CD4-positive, alpha-beta T cell treated with Interleukin-17A for 4 hours (primary cell): ENCODE measurements around the gene TBC1D12.

ENCODE experiments used
- DNase-seq: peaks from one replicate; pipeline ENCODE4 v3.0.0-alpha.2; 2020; ENCODE audit warnings: mixed read lengths

Gene TBC1D12

DNA sequence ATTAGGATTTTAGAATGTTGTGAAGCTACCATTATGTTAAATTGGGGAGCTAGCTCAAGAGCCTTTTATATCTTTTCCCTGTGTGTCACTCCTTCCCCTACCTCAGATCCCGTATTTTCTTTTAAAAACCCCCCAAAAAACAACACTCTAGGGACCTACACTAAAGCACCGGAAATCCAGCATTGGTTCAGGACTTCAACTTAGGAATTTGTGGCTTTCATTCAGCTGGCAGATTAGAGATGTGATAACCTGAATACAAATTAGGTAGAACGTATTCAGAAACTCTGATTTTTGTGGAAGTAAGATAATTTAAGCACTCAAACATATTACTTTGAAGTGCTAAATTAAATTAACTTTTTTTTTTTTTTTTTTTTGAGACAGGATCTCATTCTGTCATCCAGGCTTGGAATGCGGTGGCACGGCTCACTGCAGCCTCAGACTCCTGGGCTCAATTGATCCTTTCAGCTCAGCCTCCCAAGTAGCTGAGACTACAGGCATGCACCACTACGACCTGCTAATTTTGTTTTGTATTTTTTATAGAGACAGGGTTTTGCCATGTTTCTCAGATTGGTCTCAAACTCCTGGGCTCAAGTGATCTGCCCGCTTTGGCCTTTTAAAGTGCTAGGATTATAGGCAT is 6.8 kb downstream of the TBC1D12 start:
- no peak for DNase-seq

GRCh38 chr10:94411304-94411703 is 9.0 kb downstream of the TBC1D12 start:
- DNase-seq = no peak

- DNase-seq = no peak
Measured at GRCh38 chr10:94412449-94412848, 10.1 kb downstream of the TBC1D12 start.

GRCh38 chr10:94413361-94413760 is 11.0 kb downstream of the TBC1D12 start:
- DNase-seq = no peak

GRCh38 chr10:94416896-94417295 is 14.6 kb downstream of the TBC1D12 start:
- DNase-seq = no peak

GRCh38 chr10:94417321-94417720 is 15.0 kb downstream of the TBC1D12 start:
- DNase-seq = no peak

DNA sequence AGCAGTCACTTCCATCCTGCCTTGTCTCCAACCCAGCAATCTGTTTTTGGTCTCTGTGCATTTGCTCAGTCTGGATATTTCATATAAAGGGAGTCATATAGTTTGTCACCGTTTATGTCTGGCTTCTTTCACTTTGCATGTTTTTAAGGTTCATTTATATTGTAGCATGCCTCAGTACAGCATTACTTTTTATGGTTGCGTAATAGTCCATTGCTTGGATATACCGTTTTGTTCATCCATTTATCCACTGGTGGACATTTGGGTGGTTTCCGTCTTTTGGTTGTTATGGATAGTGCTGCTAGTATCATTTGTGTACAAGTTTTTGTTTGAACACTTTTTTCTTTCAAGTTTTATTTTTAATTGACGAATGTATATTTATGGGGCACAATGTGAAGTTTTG is 18.2 kb downstream of the TBC1D12 start:
- no peak for DNase-seq

GRCh38 chr10:94420998-94421528 is 18.7 kb downstream of the TBC1D12 start:
- DNase-seq = no peak

DNA sequence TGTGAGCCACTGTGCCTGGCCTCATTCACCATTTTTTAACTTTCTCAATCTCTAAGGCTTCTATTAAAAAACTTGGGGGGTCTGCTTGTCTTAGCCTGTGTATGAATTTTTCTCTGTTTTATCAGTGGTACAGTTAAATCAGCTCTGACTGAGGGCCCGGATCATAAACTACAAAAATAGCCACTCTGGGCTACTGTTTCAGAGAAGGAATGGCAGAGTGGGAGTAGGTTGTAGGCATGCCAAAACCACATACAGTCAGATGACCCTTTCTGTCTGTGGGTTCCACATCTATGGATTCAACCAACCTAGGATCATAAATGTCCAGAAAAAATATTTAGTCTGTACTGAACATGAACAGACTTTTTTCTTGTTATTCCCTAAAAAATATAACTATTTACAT is 21.3 kb downstream of the TBC1D12 start:
- no peak for DNase-seq

DNA sequence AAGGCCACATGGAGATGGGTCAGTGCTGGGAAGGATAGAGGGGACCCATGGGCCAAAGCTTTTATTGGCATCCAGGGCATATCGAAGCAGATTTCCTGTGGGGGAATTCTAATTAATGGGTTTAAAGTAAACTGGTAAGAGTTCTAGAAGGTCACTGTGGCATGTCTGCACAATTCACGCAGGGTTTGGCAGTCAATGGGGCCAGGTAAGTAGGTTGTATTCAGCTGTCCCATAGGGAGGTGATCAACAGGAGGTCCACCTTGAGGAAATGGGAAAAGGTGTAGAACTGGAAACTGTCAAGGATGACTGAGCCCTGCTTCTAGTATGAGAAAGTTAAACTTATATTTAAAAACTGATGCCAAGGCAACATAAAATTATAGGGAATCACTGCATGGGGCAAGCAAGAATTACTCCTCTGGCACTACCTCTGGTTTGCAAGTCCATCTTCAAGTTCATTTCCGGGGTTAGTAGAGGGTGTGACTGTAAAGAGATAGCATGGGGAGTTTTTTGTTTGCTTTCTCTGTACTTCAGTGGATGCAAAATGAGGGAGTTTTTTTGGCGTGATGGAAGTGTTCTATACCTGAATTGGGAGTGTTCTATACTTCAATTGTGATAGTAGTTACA is 22.5 kb downstream of the TBC1D12 start:
- no peak for DNase-seq

DNA sequence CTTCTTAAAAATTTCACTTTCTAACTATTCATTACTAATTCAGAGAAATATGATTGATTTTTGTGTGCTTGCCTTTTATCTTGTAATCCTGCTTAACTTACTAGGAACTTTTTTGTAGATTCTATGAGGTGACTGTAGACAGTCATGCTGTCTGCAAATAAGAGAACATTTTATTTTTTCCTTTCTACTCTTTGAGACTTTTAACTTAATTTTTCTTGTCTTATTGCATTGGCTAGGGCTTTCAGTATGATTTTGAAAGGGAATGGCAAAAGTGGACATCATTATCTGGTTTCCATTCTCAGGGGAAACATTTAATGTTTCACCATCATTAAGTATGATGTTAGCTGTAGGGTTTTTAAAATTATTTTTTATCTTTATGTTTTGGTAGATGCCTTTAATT is 23.6 kb downstream of the TBC1D12 start:
- DNase-seq = no peak

GRCh38 chr10:94427166-94427565 is 24.8 kb downstream of the TBC1D12 start:
- DNase-seq = no peak

DNA sequence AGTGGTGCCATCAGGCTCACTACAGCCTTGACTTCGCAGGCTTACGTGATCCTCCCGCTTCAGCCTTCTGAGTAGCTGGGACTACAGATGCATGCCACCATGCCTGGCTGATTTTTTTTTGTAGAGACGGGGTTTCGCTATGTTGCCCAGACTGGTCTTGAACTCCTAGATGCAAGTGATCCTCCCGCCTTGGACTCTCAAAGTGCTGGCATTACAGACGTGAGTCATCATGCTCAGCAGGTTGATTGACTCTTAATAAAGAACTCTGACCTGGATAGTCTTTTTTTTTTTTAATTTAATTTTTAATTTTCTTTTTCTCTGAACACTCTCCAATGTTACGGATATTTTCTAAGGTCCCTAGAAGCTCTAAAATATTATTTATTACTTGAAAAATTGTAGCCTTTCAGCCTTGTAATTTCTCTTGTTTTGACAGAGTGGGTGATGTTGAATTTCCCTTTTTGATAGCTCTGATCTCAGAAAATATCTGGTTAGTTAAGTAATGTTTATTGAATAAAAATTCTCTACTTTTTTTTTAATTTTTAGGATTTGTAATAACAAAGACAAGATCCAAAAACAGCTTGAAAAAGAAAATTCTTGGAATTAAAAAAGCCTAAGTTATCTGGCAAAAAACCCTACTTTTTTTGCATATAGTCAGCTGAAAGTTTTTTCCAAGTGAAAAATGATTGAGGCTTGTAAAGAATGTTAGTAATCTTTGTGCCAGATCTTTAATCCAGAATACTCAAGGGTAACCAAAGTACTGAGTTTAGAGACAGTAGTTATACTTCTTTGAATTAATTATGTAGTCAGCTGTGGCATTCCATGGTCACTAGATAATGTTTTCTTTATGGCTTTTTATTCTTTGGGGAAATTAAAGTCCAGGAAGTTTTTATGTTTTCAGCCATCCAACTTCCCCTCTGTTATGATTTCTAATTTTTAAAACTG is 26.7 kb downstream of the TBC1D12 start:
- no peak for DNase-seq

- DNase-seq = no peak
Measured at GRCh38 chr10:94430701-94431100, 28.4 kb downstream of the TBC1D12 start.

DNA sequence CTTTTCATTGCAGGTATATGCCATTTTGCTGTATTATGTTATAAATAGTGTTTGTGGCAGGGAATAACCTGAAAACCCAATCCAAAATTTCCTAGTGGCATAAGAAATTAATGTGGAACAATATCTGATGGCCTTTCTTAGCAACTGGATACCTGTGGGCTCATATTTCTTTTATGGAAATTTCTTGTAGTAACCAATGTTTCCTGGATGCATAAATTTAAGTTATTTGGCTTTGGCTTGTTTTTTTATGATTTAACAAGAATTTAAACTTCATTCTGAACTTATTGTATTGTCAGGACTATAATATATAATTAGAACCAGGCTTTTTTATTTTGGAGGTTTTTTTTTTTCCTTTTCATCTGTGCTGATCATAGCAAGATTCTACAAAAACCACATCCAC is 30.1 kb downstream of the TBC1D12 start:
- no peak for DNase-seq

DNA sequence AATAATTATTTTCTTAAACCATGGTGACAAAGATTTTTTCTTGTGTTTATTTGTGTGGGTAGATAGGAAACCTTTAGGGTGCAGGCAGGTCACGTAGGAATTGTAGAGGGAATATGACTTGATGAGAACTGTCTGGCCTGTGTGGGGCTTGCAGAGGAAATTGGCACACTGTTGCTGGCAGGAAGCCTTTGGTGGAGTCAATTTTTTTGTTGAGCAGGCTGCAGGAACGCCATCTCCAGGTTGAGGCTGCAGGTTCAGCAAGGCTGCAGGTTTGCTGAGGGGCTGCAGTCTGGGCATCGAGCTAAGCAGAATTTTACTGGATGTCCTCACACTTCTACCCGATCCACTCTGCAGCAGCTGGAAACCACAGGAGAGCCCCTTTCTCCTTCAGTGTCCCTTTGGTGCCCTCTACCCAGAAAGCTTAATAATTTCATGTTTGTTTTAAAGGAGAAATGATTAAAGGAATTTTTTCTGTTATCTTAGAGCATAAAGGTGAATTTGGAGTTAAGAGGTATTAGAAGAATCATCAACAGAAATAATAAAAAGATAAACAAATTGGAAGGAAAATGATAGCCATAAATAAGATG is 37.0 kb downstream of the TBC1D12 start:
- no peak for DNase-seq

GRCh38 chr10:94440096-94440495 is 37.8 kb downstream of the TBC1D12 start:
- no peak for DNase-seq

DNA sequence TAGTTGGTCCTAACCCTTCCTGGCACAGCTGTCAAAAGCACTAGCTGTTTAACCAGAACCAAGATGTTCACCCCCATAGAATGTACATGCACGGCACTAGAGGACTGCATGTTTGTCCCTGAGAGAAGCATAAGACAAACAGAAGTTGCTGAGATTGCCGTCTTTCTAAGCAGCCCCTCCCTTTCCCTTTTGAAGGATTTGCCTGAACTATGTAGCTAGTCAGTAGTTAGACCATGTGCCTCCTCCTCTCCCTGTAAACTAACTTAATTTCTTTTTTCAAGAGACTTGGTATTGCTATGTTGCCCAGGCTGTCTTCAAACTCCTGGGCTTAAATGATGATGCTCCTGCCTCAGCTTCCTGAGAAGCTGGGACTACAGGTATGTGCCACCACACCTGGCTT is 40.7 kb downstream of the TBC1D12 start:
- no peak for DNase-seq

DNA sequence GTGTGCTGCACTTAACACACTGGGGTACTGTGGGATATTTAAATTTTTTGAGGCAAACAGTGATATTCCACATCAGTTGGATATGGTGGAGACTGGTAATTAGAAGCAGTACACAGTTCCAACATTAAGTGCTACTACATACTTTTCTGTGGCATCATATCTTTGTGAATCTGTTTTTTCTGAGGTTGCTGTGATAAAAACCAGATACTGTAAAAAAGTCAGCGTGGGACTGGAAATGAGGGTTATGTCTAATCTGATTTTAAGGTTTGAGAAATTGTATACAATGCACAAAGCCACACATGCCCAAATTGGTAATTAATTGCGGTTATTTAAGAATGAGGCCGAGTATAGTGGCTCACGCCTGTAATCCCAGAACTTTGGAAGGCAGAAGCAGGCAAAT is 41.2 kb downstream of the TBC1D12 start:
- no peak for DNase-seq

- no peak for DNase-seq
Measured at GRCh38 chr10:94450782-94451181, 48.4 kb downstream of the TBC1D12 start.

DNA sequence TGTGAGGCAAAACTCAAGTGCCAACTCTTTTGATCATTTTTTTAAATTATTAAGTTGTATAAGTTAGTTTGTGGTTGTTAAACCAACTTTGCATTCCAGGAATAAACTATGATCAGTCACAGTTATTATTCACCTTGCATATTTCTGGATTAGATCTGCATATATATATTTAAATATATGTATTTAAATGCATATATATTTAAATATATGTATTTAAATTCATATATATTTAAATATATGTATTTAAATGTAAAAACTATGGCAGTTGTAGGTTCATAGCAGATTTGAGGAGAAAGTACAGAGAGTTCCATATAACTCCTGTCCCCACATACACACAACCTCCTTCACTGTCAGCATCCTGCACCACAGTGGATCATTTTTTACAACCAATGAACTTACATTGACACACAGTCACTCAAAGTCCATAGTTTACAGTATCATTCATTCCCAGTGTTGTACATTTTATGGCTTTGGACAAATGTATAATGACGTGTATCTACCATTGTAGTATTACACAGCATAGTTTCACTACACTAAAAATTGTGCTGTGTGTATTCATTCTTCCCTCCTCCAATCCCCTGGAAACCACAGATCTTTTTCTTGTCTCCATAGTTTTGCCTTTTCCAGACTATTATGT is 49.7 kb downstream of the TBC1D12 start:
- no peak for DNase-seq

- DNase-seq = no peak
Measured at GRCh38 chr10:94456942-94457341, 54.6 kb downstream of the TBC1D12 start.

DNA sequence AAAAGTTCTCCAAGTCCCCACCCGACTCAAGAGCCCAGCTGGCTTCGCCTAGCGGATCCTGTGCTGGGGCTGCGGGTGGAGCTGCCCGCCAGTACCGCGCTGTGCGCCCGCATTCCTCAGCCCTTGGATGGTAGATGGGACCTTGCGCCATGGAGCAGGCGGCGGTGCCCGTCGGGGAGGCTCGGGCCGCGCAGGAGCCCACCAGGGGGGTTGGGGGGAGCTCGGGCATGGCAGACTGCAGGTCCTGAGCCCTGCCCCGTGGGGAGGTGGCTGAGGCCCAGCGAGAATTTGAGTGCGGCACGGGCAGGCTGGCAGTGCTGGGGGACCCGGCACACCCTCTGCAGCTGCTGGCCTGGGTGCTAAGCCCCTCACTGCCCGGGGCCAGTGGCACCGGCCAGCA is 57.0 kb downstream of the TBC1D12 start:
- DNase-seq = no peak
